Measurements from ENCODE around the gene TLCD1.

TLCD1 gene

DNA sequence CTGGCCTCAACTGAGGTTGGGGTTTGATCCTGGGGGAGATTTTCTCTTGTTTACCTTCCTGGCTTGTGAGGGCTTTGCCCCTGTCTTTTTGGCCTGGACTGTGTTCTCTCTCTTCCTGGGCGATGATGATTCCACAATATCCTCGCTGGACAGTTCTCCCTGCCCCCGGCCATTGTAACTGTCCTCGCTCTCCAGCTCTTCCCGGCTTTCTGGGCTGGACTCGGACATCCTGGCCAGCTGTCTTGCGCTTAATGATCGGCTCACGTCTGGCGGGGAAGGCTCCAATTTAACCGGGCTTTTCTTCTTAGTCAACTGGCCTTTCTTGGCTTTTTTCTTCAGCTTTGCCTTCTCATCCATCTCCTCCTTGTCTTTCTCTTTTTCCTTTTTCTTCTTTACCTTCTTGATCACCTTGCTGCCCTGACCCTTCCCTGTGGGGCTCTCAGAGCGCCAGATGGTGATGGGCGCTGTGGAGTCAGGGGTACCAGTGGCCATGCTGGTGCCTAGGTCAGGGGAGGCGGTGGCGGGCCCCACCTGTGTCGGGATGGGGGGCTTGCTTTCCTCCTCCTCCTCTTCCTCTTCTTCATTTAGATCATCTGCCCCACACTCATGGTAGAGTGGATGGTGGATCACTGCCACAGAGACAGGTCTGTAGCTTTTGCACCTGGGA, 22.3 kb downstream of the TLCD1 start:
- no peaks in the 10 kb centered on the region for H3K9me3 ChIP-seq (ENCODE audit: control insufficient read depth in 5 of 5, low read length in 5 of 5)
- no peak overlapping the region for H3K4me3 ChIP-seq (ENCODE audit: low read depth in 1 of 5, low read length in 5 of 5)
- H3K4me1 ChIP-seq (ENCODE audit: control insufficient read depth in 5 of 5, insufficient read depth in 5 of 5, low read length in 5 of 5), result peaks cover 0 to 15% (median 12%) of the 10 kb centered on the region in 5 donors
- H3K9ac ChIP-seq (ENCODE audit: low read length in 5 of 5), result no peak overlapping the region
- peaks cover 0 to 71% (median 62%) of the 10 kb centered on the region in 5 donors for H3K36me3 ChIP-seq (ENCODE audit: control insufficient read depth in 5 of 5, insufficient read depth in 5 of 5, low read length in 5 of 5)
- no peaks in the 10 kb centered on the region for H3K27me3 ChIP-seq (ENCODE audit: control insufficient read depth in 5 of 5, insufficient read depth in 4 of 5, low read length in 5 of 5)
- H3K27ac ChIP-seq (ENCODE audit: low read depth, low read length), result no peak overlapping the region

DNA sequence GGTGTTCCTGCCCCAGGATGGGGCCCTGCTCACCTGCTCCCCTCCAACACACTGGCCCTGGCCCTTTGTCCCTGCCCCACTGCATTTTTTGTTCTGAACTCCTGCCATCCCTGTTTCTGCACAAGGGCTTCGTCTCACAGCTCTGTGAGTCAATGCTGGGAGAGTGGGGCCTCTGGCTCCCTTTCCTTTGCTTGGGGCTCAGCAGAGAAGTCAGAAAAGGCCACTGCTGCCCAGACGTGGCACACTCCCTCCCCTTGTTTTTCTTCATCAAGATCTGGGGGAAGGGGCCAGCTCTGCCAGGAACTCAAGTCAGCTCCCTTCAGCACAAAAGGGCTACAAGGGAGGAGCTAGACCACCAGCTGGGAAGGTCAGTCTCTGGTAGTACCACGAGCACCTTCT, 23.3 kb downstream of the TLCD1 start:
- no peak overlapping the region for H3K27ac ChIP-seq (ENCODE audit: low read depth, low read length)
- H3K36me3 ChIP-seq (ENCODE audit: control insufficient read depth in 5 of 5, insufficient read depth in 5 of 5, low read length in 5 of 5), result peaks cover 0 to 80% (median 71%) of the 10 kb centered on the region in 5 donors
- H3K4me1 ChIP-seq (ENCODE audit: control insufficient read depth in 5 of 5, insufficient read depth in 5 of 5, low read length in 5 of 5), result peaks cover 0 to 15% (median 12%) of the 10 kb centered on the region in 5 donors
- H3K27me3 ChIP-seq (ENCODE audit: control insufficient read depth in 5 of 5, insufficient read depth in 4 of 5, low read length in 5 of 5), result no peaks in the 10 kb centered on the region
- H3K4me3 ChIP-seq (ENCODE audit: low read depth in 1 of 5, low read length in 5 of 5), result no peak overlapping the region
- no peak overlapping the region for H3K9ac ChIP-seq (ENCODE audit: low read length in 5 of 5)
- H3K9me3 ChIP-seq (ENCODE audit: control insufficient read depth in 5 of 5, low read length in 5 of 5), result no peaks in the 10 kb centered on the region

DNA sequence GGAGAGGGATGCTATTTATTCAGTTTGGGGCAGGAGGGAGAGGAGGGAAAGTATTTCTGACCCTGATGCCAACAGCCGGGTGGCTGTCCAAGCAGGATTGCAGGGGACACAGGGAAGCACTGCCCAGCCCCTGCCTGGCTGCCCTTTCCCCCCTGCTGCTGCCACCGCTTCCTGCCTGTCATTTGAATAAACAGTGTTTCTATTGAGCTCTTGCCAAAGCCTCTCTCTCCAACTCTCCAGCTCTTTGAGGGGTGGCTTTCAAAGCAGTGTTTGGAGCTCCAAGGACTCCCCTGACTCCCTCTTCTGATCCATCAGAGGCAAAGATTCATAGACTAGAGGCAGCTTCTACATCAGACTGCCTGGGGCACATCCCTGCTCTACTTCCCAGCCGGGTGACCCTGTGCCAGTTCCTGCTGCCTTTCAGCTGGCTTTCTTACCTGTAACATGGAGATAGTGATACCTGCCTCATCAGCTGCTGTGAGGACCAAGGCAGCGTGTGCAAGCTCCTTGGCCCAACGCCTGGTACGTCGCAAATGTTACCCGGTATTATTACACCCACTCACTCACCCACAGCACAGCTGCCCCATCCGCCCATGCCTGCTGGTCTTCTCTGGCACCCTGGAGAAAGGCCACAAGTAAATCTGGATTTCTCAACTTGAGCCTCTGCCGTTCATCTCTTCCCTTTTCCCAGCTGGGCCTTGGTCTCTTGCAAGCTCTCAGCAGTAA, 23.8 kb downstream of the TLCD1 start:
- Histone ChIP-seq H3K9me3 (ENCODE audit: control insufficient read depth in 5 of 5, low read length in 5 of 5) (no peaks in the 10 kb centered on the region), H3K36me3 (ENCODE audit: control insufficient read depth in 5 of 5, insufficient read depth in 5 of 5, low read length in 5 of 5) (peaks cover 2 to 86% (median 77%) of the 10 kb centered on the region in 5 donors), H3K4me1 (ENCODE audit: control insufficient read depth in 5 of 5, insufficient read depth in 5 of 5, low read length in 5 of 5) (peaks cover 0 to 15% (median 12%) of the 10 kb centered on the region in 5 donors), H3K4me3 (ENCODE audit: low read depth in 1 of 5, low read length in 5 of 5) (no peak overlapping the region), H3K27ac (ENCODE audit: low read depth, low read length) (no peak overlapping the region), H3K9ac (ENCODE audit: low read length in 5 of 5) (no peak overlapping the region), H3K27me3 (ENCODE audit: control insufficient read depth in 5 of 5, insufficient read depth in 4 of 5, low read length in 5 of 5) (no peaks in the 10 kb centered on the region)

DNA sequence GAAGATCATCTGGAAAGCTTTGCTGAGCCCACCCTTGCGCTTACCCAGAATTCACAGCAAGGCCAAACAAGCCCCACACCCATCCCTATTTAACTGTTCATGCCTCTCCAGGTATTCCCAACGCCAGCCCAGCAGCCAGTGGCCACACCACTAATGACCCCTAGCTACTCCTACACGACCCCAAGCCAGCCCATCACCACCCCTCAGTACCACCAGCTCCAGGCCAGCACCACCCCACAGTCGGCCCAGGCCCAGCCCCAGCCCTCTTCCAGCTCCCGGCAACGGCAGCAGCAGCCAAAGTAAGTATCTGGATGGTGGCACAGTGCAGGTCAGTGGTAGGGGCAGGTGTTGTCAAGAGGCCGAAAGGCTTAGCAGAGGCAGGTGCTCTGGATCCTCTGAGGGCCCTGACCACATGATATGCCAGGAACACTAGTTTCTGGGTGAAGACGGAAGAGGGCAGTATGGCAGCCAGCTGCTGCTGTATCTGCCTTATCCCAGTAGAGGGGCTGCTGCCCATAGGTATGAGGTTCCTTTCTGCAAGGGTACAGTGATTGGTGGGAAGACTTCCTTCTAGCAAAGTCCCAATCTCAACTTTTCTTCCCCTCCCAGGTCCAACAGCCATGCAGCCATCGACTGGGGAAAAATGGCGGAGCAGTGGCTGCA, 25.1 kb downstream of the TLCD1 start:
- peaks cover 0 to 10% (median 5%) of the 10 kb centered on the region in 5 donors for H3K4me1 ChIP-seq (ENCODE audit: control insufficient read depth in 5 of 5, insufficient read depth in 5 of 5, low read length in 5 of 5)
- no peaks in the 10 kb centered on the region for H3K27me3 ChIP-seq (ENCODE audit: control insufficient read depth in 5 of 5, insufficient read depth in 4 of 5, low read length in 5 of 5)
- H3K27ac ChIP-seq (ENCODE audit: low read depth, low read length), result no peak overlapping the region
- H3K9me3 ChIP-seq (ENCODE audit: control insufficient read depth in 5 of 5, low read length in 5 of 5), result no peaks in the 10 kb centered on the region
- H3K36me3 ChIP-seq (ENCODE audit: control insufficient read depth in 5 of 5, insufficient read depth in 5 of 5, low read length in 5 of 5), result peaks cover 3 to 98% (median 89%) of the 10 kb centered on the region in 5 donors
- no peak overlapping the region for H3K4me3 ChIP-seq (ENCODE audit: low read depth in 1 of 5, low read length in 5 of 5)
- H3K9ac ChIP-seq (ENCODE audit: low read length in 5 of 5), result no peak overlapping the region

DNA sequence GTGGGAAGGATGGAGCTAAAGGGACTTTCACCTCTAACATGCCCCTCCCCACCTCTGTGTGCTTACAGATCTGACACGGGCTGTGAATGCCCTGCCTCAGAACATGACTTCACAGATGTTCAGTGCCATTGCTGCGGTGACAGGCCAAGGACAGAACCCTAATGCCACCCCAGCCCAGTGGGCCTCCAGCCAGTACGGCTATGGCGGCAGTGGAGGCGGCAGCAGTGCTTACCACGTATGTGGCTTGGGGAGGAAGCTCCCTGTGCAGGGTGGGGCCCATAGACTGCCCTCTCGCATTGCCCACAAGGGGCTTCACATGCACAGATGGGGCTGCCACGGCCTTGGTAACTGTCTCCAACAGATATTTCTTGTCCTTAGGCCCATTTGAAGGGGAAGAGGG, 25.8 kb downstream of the TLCD1 start:
- no peak overlapping the region for H3K27ac ChIP-seq (ENCODE audit: low read depth, low read length)
- no peaks in the 10 kb centered on the region for H3K9me3 ChIP-seq (ENCODE audit: control insufficient read depth in 5 of 5, low read length in 5 of 5)
- no peak overlapping the region for H3K4me3 ChIP-seq (ENCODE audit: low read depth in 1 of 5, low read length in 5 of 5)
- peaks cover 0 to 3% (median 0%) of the 10 kb centered on the region in 5 donors for H3K4me1 ChIP-seq (ENCODE audit: control insufficient read depth in 5 of 5, insufficient read depth in 5 of 5, low read length in 5 of 5)
- no peak overlapping the region for H3K9ac ChIP-seq (ENCODE audit: low read length in 5 of 5)
- H3K27me3 ChIP-seq (ENCODE audit: control insufficient read depth in 5 of 5, insufficient read depth in 4 of 5, low read length in 5 of 5), result no peaks in the 10 kb centered on the region
- peaks cover 3 to 99% (median 92%) of the 10 kb centered on the region in 5 donors for H3K36me3 ChIP-seq (ENCODE audit: control insufficient read depth in 5 of 5, insufficient read depth in 5 of 5, low read length in 5 of 5)

DNA sequence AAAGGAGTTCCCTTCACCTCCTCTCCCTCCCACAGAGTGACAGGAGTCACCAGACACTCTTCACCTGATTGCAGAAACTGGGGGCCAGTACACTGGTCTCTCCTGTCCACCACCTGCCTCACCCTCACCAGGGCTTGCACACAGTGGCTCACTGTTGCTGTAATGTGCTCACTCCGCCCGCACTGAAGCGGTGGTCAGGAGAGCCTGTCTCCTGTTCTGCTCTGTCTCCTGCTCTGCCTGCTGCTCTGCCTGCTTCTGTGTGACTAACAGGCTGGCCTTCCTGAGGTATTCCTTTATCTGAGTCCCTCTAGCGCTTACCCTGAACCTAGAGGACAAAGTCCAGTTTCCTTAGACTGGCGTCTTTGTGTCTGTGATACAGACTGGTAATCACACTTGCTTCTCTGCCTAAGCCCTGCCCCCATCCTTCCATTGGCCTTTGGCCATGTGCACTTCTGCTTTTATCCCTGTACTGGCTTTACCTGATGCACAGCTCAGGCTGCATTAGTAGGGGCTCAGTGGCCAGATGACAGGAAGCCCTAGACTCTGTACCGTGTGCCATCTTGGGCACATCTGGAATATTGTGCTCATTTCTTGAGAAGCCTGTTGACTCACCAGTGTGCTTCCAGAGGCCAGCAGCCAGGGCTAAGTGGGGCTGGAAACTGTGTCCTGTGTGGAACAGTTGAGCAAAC, 27.6 kb downstream of the TLCD1 start:
- Histone ChIP-seq H3K36me3 (ENCODE audit: control insufficient read depth in 5 of 5, insufficient read depth in 5 of 5, low read length in 5 of 5) (peaks cover 8 to 100% (median 100%) of the 10 kb centered on the region in 5 donors), H3K9ac (ENCODE audit: low read length in 5 of 5) (no peak overlapping the region), H3K4me1 (ENCODE audit: control insufficient read depth in 5 of 5, insufficient read depth in 5 of 5, low read length in 5 of 5) (peaks cover 0 to 3% (median 0%) of the 10 kb centered on the region in 5 donors), H3K27ac (ENCODE audit: low read depth, low read length) (no peak overlapping the region), H3K9me3 (ENCODE audit: control insufficient read depth in 5 of 5, low read length in 5 of 5) (no peaks in the 10 kb centered on the region), H3K27me3 (ENCODE audit: control insufficient read depth in 5 of 5, insufficient read depth in 4 of 5, low read length in 5 of 5) (no peaks in the 10 kb centered on the region), H3K4me3 (ENCODE audit: low read depth in 1 of 5, low read length in 5 of 5) (no peak overlapping the region)

DNA sequence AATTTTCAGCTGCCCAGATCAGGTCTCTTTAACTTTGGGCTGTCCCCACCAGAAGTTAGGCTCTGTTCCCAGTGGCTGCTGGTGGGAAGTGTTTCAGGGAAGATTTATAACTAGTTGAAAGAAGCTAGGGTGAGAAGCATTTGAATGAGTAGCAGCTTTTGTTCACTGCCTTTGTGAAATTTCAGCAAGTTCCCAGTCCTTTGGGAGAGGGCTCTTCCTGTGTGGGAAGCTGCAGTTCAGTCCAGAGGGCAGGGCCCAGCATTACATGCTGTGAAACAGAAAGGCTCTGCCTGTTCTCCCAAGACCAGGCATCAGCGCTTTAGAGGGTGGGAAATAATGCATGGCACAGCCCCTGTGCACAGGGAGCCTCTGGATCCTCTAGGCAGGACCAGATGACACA, 32.2 kb downstream of the TLCD1 start:
- peaks cover 0 to 3% (median 0%) of the 10 kb centered on the region in 5 donors for H3K4me1 ChIP-seq (ENCODE audit: control insufficient read depth in 5 of 5, insufficient read depth in 5 of 5, low read length in 5 of 5)
- no peaks in the 10 kb centered on the region for H3K27me3 ChIP-seq (ENCODE audit: control insufficient read depth in 5 of 5, insufficient read depth in 4 of 5, low read length in 5 of 5)
- H3K9me3 ChIP-seq (ENCODE audit: control insufficient read depth in 5 of 5, low read length in 5 of 5), result no peaks in the 10 kb centered on the region
- no peak overlapping the region for H3K4me3 ChIP-seq (ENCODE audit: low read depth in 1 of 5, low read length in 5 of 5)
- H3K27ac ChIP-seq (ENCODE audit: low read depth, low read length), result no peak overlapping the region
- peaks cover 18 to 96% (median 87%) of the 10 kb centered on the region in 5 donors for H3K36me3 ChIP-seq (ENCODE audit: control insufficient read depth in 5 of 5, insufficient read depth in 5 of 5, low read length in 5 of 5)
- no peak overlapping the region for H3K9ac ChIP-seq (ENCODE audit: low read length in 5 of 5)

DNA sequence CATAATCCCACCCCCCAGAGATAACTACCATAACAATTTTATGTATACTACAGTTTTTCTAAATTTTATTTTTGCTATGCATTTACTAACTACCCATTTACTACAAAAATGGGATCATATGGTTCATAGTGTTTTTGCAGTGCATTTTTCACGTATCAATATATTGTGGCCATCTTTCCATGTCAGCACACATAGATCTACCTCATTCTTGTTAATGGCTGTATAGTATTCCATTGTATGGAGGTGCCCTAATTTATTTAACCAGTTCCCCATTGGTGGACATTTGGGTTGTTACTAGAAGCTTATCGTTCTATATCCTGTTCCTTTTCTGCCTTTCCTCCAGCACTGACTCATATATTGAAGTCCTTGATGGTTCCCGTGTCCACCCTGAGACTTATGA, 37.0 kb downstream of the TLCD1 start:
- peaks cover 0 to 2% (median 0%) of the 10 kb centered on the region in 5 donors for H3K4me1 ChIP-seq (ENCODE audit: control insufficient read depth in 5 of 5, insufficient read depth in 5 of 5, low read length in 5 of 5)
- H3K9ac ChIP-seq (ENCODE audit: low read length in 5 of 5), result no peak overlapping the region
- no peak overlapping the region for H3K4me3 ChIP-seq (ENCODE audit: low read depth in 1 of 5, low read length in 5 of 5)
- H3K9me3 ChIP-seq (ENCODE audit: control insufficient read depth in 5 of 5, low read length in 5 of 5), result no peaks in the 10 kb centered on the region
- peaks cover 30 to 95% (median 85%) of the 10 kb centered on the region in 5 donors for H3K36me3 ChIP-seq (ENCODE audit: control insufficient read depth in 5 of 5, insufficient read depth in 5 of 5, low read length in 5 of 5)
- H3K27me3 ChIP-seq (ENCODE audit: control insufficient read depth in 5 of 5, insufficient read depth in 4 of 5, low read length in 5 of 5), result no peaks in the 10 kb centered on the region
- no peak overlapping the region for H3K27ac ChIP-seq (ENCODE audit: low read depth, low read length)

DNA sequence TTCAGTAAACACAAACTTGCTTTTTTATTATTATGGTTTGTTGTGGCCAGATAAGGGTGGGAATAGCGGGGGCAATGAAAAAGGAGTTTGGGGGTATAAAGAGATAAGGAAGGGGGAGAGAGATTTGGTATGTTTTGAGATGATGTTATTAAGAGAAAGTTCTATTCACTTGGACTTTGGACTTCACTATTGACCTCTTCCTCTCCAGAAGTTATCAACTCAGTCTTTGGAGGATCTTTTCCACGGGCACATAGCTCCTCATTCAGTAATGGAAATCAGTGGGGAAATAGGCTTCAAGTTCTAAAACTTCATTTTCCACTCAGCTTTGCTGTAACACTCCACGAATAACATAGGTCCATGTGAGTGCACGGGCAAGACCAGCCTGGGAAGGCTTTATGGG, 37.6 kb downstream of the TLCD1 start:
- H3K9ac ChIP-seq (ENCODE audit: low read length in 5 of 5), result no peak overlapping the region
- H3K36me3 ChIP-seq (ENCODE audit: control insufficient read depth in 5 of 5, insufficient read depth in 5 of 5, low read length in 5 of 5), result peaks cover 30 to 94% (median 85%) of the 10 kb centered on the region in 5 donors
- no peaks in the 10 kb centered on the region for H3K27me3 ChIP-seq (ENCODE audit: control insufficient read depth in 5 of 5, insufficient read depth in 4 of 5, low read length in 5 of 5)
- no peak overlapping the region for H3K27ac ChIP-seq (ENCODE audit: low read depth, low read length)
- H3K9me3 ChIP-seq (ENCODE audit: control insufficient read depth in 5 of 5, low read length in 5 of 5), result no peaks in the 10 kb centered on the region
- no peak overlapping the region for H3K4me3 ChIP-seq (ENCODE audit: low read depth in 1 of 5, low read length in 5 of 5)
- H3K4me1 ChIP-seq (ENCODE audit: control insufficient read depth in 5 of 5, insufficient read depth in 5 of 5, low read length in 5 of 5), result no peaks in the 10 kb centered on the region

All from subcutaneous abdominal adipose tissue (tissue), 5 donors.